HepG2 (cell line): ENCODE measurements around the gene KCTD13. TPM values are rescaled to one million over a fixed set of nuclear protein-coding genes. Genes with fewer than 3 reads are reported as not detected.

Experiments
- ATAC-seq: fragments of 200-7000 bp; cut with Tn5 transposase; 3 replicates; pipeline ENCODE4 v1.9.1; 2020; ENCODE audit warnings: mild to moderate bottlenecking, moderate library complexity
- BruUV-seq: library from RNA; stranded (reverse); fragments of 400-500 nt; replicated peaks from 2 replicates; lab custom pipeline; 2021; lab: Mats Ljungman, UMichigan
- CTCF ChIA-PET: fragments of 300-600 bp; formaldehyde crosslinking; extraction: SDS; loops from one replicate; lab custom pipeline; 2021; ENCODE audit warnings: low total read pairs, inconsistent platforms, low intra/inter-chr PET ratio; lab: Yijun Ruan, JAX
- POLR2A ChIA-PET: fragments of 350-600 bp; sonication (Branson Sonifier 250); formaldehyde crosslinking; loops from one replicate; lab custom pipeline; 2020; ENCODE audit warnings: antibody characterized with exemption, inconsistent platforms; lab: Yijun Ruan, JAX
- DNase-seq: peaks from one replicate; pipeline ENCODE4 v3.0.0-alpha.2; 2015; ENCODE audit warnings: low spot score
- FAIRE-seq: peaks from 3 replicates; lab custom pipeline; 2011; peaks lifted over from hg19 to GRCh38; lab: Jason Lieb, UNC
- H2AFZ ChIP-seq: one replicate; pipeline ENCODE4 v1.6.1; 2011; ENCODE audit warnings: low read length, inconsistent platforms
- H3K27ac ChIP-seq: fragments of 300-600 bp; 3 replicates; pipeline ENCODE4 v1.8.0; 2011; ENCODE audit warnings: mixed run types, mild to moderate bottlenecking, mixed read lengths, low read length, inconsistent platforms; ENCODE audit not compliant: insufficient read depth; ENCODE audit errors: extremely low read length
- H3K27me3 ChIP-seq, 2 experiments: fragments of 200-600 bp in 1 of 2; 2 replicates in 1 of 2; 3 replicates in 1 of 2; pipeline versions ENCODE4 v1.6.0 to v1.8.0; 2011; ENCODE audit warnings: low read length in 2 of 2, mild to moderate bottlenecking in 2 of 2, moderate library complexity in 2 of 2, inconsistent platforms in 1 of 2; ENCODE audit not compliant: insufficient read depth in 2 of 2, control insufficient read depth in 1 of 2
- H3K36me3 ChIP-seq, 2 experiments: fragments of 200-600 bp in 1 of 2; replicated peaks in 1 of 2; 2 replicates in 1 of 2; 3 replicates in 1 of 2; pipeline versions ENCODE4 v1.5.1 to v1.8.0; 2011; ENCODE audit warnings: low read length in 2 of 2, inconsistent platforms in 1 of 2; ENCODE audit not compliant: insufficient read depth in 2 of 2, control insufficient read depth in 1 of 2
- H3K4me1 ChIP-seq: 2 replicates; pipeline ENCODE4 v1.5.1; 2012; ENCODE audit warnings: low read length, inconsistent platforms; ENCODE audit not compliant: insufficient read depth
- H3K4me2 ChIP-seq: 2 replicates; pipeline ENCODE4 v1.6.0; 2011; ENCODE audit warnings: low read depth, low read length, inconsistent platforms
- H3K4me3 ChIP-seq, 3 experiments: fragments of 200-600 bp in 1 of 3; sonication (generic), shearing (Covaris generic) in 1 of 3; replicated peaks in 1 of 3; 2 replicates each; pipeline ENCODE4 v1.5.1; 2011 to 2016; ENCODE audit warnings: low read length in 3 of 3, inconsistent platforms in 2 of 3, low read depth in 2 of 3, mild to moderate bottlenecking in 2 of 3, control low read depth in 1 of 3, mixed read lengths in 1 of 3; ENCODE audit not compliant: insufficient read depth in 1 of 3
- H3K79me2 ChIP-seq: one replicate; pipeline ENCODE4 v1.6.1; 2011; ENCODE audit warnings: low read length, inconsistent platforms; ENCODE audit not compliant: insufficient read depth
- H3K9ac ChIP-seq: 2 replicates; pipeline ENCODE4 v1.6.0; 2011; ENCODE audit warnings: mild to moderate bottlenecking, low read depth, low read length, inconsistent platforms; ENCODE audit not compliant: insufficient read depth
- H3K9me3 ChIP-seq: 2 replicates; pipeline ENCODE4 v1.5.1; 2012; ENCODE audit warnings: mild to moderate bottlenecking, low read length
- H4K20me1 ChIP-seq: 2 replicates; pipeline ENCODE4 v1.6.0; 2011; ENCODE audit warnings: inconsistent platforms, mild to moderate bottlenecking, low read length, moderate library complexity; ENCODE audit not compliant: insufficient read depth
- ARID2 ChIP-seq: sonication (generic); formaldehyde crosslinking; IDR thresholded peaks from 2 replicates; pipeline ENCODE4 v1.8.1; 2022; ENCODE audit warnings: mild to moderate bottlenecking, missing genetic modification reagents, borderline replicate concordance
- GFI1 ChIP-seq: sonication (generic); formaldehyde crosslinking; IDR thresholded peaks from 2 replicates; pipeline ENCODE4 v1.5.0; 2020; ENCODE audit warnings: missing genetic modification reagents, mild to moderate bottlenecking, borderline replicate concordance
- RNF2 ChIP-seq: fragments of 450-650 bp; conservative IDR thresholded peaks from 2 replicates; pipeline ENCODE4 v1.6.1; 2016; ENCODE audit warnings: low read depth
- SATB2 ChIP-seq: sonication (generic); formaldehyde crosslinking; IDR thresholded peaks from 2 replicates; pipeline ENCODE4 v1.5.0; 2020; ENCODE audit warnings: missing genetic modification reagents
- SRSF1 ChIP-seq: fragments of 200-400 bp; formaldehyde crosslinking; optimal IDR thresholded peaks from 2 replicates; pipeline ENCODE3; 2017; ENCODE audit warnings: mild to moderate bottlenecking, low read depth, low read length, moderate library complexity
- THAP11 ChIP-seq: IDR thresholded peaks from 2 replicates; pipeline ENCODE4 v1.6.1; 2016; ENCODE audit warnings: missing biosample characterization, missing genetic modification reagents
- ZMYM3 ChIP-seq: sonication (generic); formaldehyde crosslinking; IDR thresholded peaks from 2 replicates; pipeline ENCODE4 v1.5.1; 2020; ENCODE audit warnings: mild to moderate bottlenecking, missing genetic modification reagents
- ZNF501 ChIP-seq: sonication (generic); formaldehyde crosslinking; IDR thresholded peaks from 2 replicates; pipeline ENCODE4 v1.5.1; 2020; ENCODE audit warnings: mild to moderate bottlenecking, moderate library complexity, missing genetic modification reagents
- ZNF558 ChIP-seq: sonication (generic); formaldehyde crosslinking; IDR thresholded peaks from 2 replicates; pipeline ENCODE4 v1.9.0; 2022; ENCODE audit warnings: mild to moderate bottlenecking, missing genetic modification reagents, borderline replicate concordance
- ZNF776 ChIP-seq: sonication (generic); formaldehyde crosslinking; IDR thresholded peaks from 2 replicates; pipeline ENCODE4 v1.4.0; 2020; ENCODE audit warnings: mild to moderate bottlenecking, missing genetic modification reagents
- ZNF788 ChIP-seq: sonication (generic); formaldehyde crosslinking; IDR thresholded peaks from 2 replicates; pipeline ENCODE4 v1.5.0; 2020; ENCODE audit warnings: mild to moderate bottlenecking, missing genetic modification reagents, borderline replicate concordance
- WGBS: methylation state at CpG from one replicate; pipeline ENCODE4 v1.1.6; 2017; ENCODE audit warnings: low lambda C conversion rate; 5-methylcytosine and 5-hydroxymethylcytosine counted together
- in situ Hi-C: cut with HindIII; loops from 2 replicates; pipeline ENCODE4 v1.10.0; 2017; ENCODE audit warnings: low pct_unique_long_range_greater_than_20kb; ENCODE audit not compliant: extremely low pct_ligation_motif_present
- intact Hi-C: fragments of 100-400 bp; cut with micrococcal nuclease; formaldehyde crosslinking; loops from one replicate; pipeline ENCODE4 v1.10.0; 2022; ENCODE audit not compliant: unreplicated experiment
- polyA plus RNA-seq, 8 experiments: library from polyadenylated mRNA; depleted of rRNA in 3 of 8; stranded (reverse) in 7 of 8; unstranded in 1 of 8; fragments of >200 nt; fragmentation: Illumina TruSeq in 4 of 8; extraction: Trizol in 4 of 8; gene quantifications; 2 replicates each; pipeline versions ENCODE4 v1.2.1 to v1.2.3, GENCODE V29; 2011 to 2016; ENCODE audit warnings: low read depth in 4 of 8, missing spikeins in 1 of 8, mixed read lengths in 1 of 8; ENCODE audit not compliant: insufficient read depth in 1 of 8
- total RNA-seq, 5 experiments: library from RNA; depleted of rRNA; stranded (reverse); fragments of >200 nt; fragmentation: Illumina TruSeq; extraction: Trizol; gene quantifications; 2 replicates each; pipeline ENCODE4 v1.2.3, GENCODE V29; 2016; ENCODE audit warnings: low read depth in 1 of 5
- TF ChIP-seq, protein P1 (sequence below): sonication (generic); formaldehyde crosslinking; IDR thresholded peaks from 2 replicates; pipeline ENCODE4 v1.4.0; 2020; ENCODE audit warnings: missing genetic modification reagents
- TF ChIP-seq, protein P2 (sequence below): sonication (generic); formaldehyde crosslinking; IDR thresholded peaks from 2 replicates; pipeline ENCODE4 v1.5.1; 2020; ENCODE audit warnings: mild to moderate bottlenecking, missing genetic modification reagents, moderate library complexity

The KCTD13 gene
- total and polyA plus RNA-seq, 2 of the 13 experiments (the other 11 are each of a cell fraction or from before 2014, with no cell fraction given), result 6.3 to 14.7 TPM

GRCh38 chr16:29898804-29899515 is 27.1 kb downstream of the KCTD13 start (continued):
- TF ChIP-seq ZNF776 (0 out of 2 replicates have a peak, but pooled peaks have one; percentile 11), ZNF788 (peak; percentile 10; the same call in 1 of the 2 replicates), RNF2 (no peak), ZMYM3 (no peak), THAP11 (CRISPR knock-in tag) (no peak), SATB2 (no peak)

DNA sequence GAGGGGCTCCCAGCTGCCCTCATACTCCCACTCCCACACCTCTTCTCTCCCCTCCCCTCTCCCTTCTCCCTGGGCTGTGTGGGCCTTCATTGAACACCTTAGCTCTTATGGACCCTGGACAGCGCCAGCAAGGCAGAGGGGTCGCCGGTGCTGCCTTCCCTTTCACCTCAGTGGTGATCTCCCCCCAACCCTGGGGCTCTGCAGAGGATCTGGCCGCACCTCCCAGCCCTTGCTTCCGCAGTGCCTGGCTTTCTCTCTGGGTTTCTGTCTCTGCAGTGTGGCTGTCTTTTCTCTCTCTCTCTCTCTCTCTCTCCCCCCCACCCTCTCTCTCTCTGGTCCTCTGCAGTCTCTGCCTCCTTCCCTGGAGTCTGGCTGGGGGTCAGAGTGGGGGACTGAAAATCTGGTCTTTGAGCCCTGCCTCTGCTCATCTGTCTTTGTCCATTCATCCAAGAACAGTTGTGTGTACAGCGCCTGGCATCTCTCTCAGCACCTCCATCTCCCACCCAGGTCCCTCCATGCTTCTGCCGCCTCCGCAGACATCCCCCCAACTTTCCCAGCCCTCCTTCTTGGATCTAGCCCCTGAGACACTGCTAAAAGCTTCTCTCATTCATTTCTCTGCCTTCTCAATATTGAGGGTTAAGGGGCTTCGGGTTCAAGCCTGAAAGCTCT is 27.8 kb downstream of the KCTD13 start:
- Histone ChIP-seq H3K4me2 (peak overlapping the region; percentile 99), H3K4me1 (peaks cover 49% of the 10 kb centered on the region), H4K20me1 (peaks cover 5% of the 10 kb centered on the region; the same call in 1 of the 2 replicates), H3K79me2 (peaks cover 19% of the 10 kb centered on the region), H3K27me3 (no peaks in the 10 kb centered on the region; a peak in 1 of 5 replicates), H3K36me3 (no peaks in the 10 kb centered on the region), H3K9me3 (no peaks in the 10 kb centered on the region), H3K27ac (no peak overlapping the region), H3K9ac (peak overlapping the region; percentile 68), H2AFZ (no peak overlapping the region), H3K4me3 (peak overlapping the region; percentile 79 to 99 (median 84))
- FAIRE-seq (no peak), DNase-seq (no peak), ATAC-seq (no peak)
- ChIA-PET POLR2A (interaction anchor here (0.6 kb wide), 1 partner anchor 950 kb away, joined by 4 read pairs; no protein-coding TSS in a partner anchor), CTCF (no interaction called here)
- 20% methylated on average over 9 of the region's 9 CpGs for WGBS
- in situ Hi-C loops, result no loop called here
- no TSS peak for BruUV-seq
- intact Hi-C loops, result no loop called here
- TF ChIP-seq ARID2 (CRISPR knock-in tag) (0 out of 2 replicates have a peak, but pooled peaks have one; percentile 9), ZNF558 (0 out of 2 replicates have a peak, but pooled peaks have one; percentile 50), ZNF501 (CRISPR knock-in tag) (no peak), GFI1 (CRISPR knock-in tag) (no peak), SRSF1 (peak; percentile 38)
- TF ChIP-seq, protein P1, sequence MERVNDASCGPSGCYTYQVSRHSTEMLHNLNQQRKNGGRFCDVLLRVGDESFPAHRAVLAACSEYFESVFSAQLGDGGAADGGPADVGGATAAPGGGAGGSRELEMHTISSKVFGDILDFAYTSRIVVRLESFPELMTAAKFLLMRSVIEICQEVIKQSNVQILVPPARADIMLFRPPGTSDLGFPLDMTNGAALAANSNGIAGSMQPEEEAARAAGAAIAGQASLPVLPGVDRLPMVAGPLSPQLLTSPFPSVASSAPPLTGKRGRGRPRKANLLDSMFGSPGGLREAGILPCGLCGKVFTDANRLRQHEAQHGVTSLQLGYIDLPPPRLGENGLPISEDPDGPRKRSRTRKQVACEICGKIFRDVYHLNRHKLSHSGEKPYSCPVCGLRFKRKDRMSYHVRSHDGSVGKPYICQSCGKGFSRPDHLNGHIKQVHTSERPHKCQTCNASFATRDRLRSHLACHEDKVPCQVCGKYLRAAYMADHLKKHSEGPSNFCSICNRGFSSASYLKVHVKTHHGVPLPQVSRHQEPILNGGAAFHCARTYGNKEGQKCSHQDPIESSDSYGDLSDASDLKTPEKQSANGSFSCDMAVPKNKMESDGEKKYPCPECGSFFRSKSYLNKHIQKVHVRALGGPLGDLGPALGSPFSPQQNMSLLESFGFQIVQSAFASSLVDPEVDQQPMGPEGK (CRISPR knock-in tag), result 0 out of 2 replicates have a peak, but pooled peaks have one; percentile 37
- TF ChIP-seq, protein P2, sequence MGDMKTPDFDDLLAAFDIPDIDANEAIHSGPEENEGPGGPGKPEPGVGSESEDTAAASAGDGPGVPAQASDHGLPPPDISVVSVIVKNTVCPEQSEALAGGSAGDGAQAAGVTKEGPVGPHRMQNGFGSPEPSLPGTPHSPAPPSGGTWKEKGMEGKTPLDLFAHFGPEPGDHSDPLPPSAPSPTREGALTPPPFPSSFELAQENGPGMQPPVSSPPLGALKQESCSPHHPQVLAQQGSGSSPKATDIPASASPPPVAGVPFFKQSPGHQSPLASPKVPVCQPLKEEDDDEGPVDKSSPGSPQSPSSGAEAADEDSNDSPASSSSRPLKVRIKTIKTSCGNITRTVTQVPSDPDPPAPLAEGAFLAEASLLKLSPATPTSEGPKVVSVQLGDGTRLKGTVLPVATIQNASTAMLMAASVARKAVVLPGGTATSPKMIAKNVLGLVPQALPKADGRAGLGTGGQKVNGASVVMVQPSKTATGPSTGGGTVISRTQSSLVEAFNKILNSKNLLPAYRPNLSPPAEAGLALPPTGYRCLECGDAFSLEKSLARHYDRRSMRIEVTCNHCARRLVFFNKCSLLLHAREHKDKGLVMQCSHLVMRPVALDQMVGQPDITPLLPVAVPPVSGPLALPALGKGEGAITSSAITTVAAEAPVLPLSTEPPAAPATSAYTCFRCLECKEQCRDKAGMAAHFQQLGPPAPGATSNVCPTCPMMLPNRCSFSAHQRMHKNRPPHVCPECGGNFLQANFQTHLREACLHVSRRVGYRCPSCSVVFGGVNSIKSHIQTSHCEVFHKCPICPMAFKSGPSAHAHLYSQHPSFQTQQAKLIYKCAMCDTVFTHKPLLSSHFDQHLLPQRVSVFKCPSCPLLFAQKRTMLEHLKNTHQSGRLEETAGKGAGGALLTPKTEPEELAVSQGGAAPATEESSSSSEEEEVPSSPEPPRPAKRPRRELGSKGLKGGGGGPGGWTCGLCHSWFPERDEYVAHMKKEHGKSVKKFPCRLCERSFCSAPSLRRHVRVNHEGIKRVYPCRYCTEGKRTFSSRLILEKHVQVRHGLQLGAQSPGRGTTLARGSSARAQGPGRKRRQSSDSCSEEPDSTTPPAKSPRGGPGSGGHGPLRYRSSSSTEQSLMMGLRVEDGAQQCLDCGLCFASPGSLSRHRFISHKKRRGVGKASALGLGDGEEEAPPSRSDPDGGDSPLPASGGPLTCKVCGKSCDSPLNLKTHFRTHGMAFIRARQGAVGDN (CRISPR knock-in tag), result peak; percentile 19; the same call in 1 of the 2 replicates
